Smooth muscle cell (in vitro differentiated cells): ENCODE measurements around the gene KIRREL3. TPM values are rescaled to one million over a fixed set of nuclear protein-coding genes. Genes with fewer than 3 reads are reported as not detected.

Source experiments
- DNase-seq: peaks from one replicate; lab custom pipeline; 2025; ENCODE audit not compliant: unreplicated experiment; lab: John Stamatoyannopoulos, UW
- H2AFZ ChIP-seq: fragments of 200-600 bp; sonication (generic); 2 replicates; pipeline ENCODE4 v1.6.0; 2016; ENCODE audit warnings: antibody characterized with exemption, low read depth, mild to moderate bottlenecking
- H3F3A ChIP-seq: fragments of 200-600 bp; sonication (generic); 2 replicates; pipeline ENCODE4 v1.6.0; 2017; ENCODE audit warnings: antibody characterized with exemption, low read depth
- H3K27ac ChIP-seq: fragments of 200-600 bp; sonication (generic); 2 replicates; pipeline ENCODE4 v1.5.1; 2016; ENCODE audit warnings: low read depth, mild to moderate bottlenecking
- H3K27me3 ChIP-seq: fragments of 200-600 bp; sonication (generic); 2 replicates; pipeline ENCODE4 v1.6.1; 2016; ENCODE audit warnings: low read depth, mild to moderate bottlenecking
- H3K36me3 ChIP-seq: fragments of 200-600 bp; sonication (generic); 2 replicates; pipeline ENCODE4 v1.5.1; 2016; ENCODE audit warnings: low read depth
- H3K4me1 ChIP-seq: fragments of 200-600 bp; sonication (generic); 2 replicates; pipeline ENCODE4 v1.5.1; 2016; ENCODE audit warnings: low read depth
- H3K4me2 ChIP-seq: fragments of 200-600 bp; sonication (generic); 2 replicates; pipeline ENCODE4 v1.6.0; 2016; ENCODE audit warnings: mild to moderate bottlenecking
- H3K4me3 ChIP-seq: fragments of 200-600 bp; sonication (generic); 2 replicates; pipeline ENCODE4 v1.5.1; 2016; ENCODE audit warnings: mild to moderate bottlenecking
- H3K79me2 ChIP-seq: fragments of 200-600 bp; sonication (generic); 2 replicates; pipeline ENCODE4 v1.6.0; 2016; ENCODE audit warnings: low read depth, mild to moderate bottlenecking
- H3K9ac ChIP-seq: fragments of 200-600 bp; sonication (generic); 2 replicates; pipeline ENCODE4 v1.6.0; 2016; ENCODE audit warnings: low read depth
- H3K9me3 ChIP-seq: fragments of 200-600 bp; sonication (generic); replicated peaks from 2 replicates; pipeline ENCODE4 v1.5.1; 2016; ENCODE audit warnings: low read depth
- H4K20me1 ChIP-seq: fragments of 200-600 bp; sonication (generic); 2 replicates; pipeline ENCODE4 v1.6.0; 2016; ENCODE audit warnings: low read depth
- CTCF ChIP-seq: fragments of 200-600 bp; sonication (generic); IDR thresholded peaks from 2 replicates; pipeline ENCODE4 v1.5.1; 2017; ENCODE audit warnings: borderline replicate concordance, mild to moderate bottlenecking, antibody characterized with exemption; ENCODE audit not compliant: insufficient read depth, poor library complexity, severe bottlenecking
- WGBS: methylation state at CpG from one replicate; pipeline ENCODE4 v1.1.7; 2016; ENCODE audit warnings: low lambda C conversion rate; 5-methylcytosine and 5-hydroxymethylcytosine counted together
- polyA plus RNA-seq: library from polyadenylated mRNA; unstranded; fragments of >200 nt; fragmentation: Nextera tagmentation; extraction: Ambion mirVana; gene quantifications from 2 replicates; pipeline ENCODE4 v1.2.1, GENCODE V29; 2016
- total RNA-seq: library from RNA; depleted of rRNA; stranded (reverse); fragments of >200 nt; gene quantifications from 2 replicates; pipeline ENCODE4 v1.2.3, GENCODE V29; 2014

KIRREL3 gene
- total and polyA plus RNA-seq, 2 experiments from 2014 or later: 1.2 TPM; not detected in 1

- Histone ChIP-seq H3K9me3 (no peaks in the 10 kb centered on the region), H3K27ac (no peak overlapping the region), H3K4me3 (no peak overlapping the region), H3K4me2 (no peak overlapping the region), H3K9ac (no peak overlapping the region), H3K27me3 (peaks cover 37% of the 10 kb centered on the region), H3K36me3 (no peaks in the 10 kb centered on the region), H4K20me1 (no peaks in the 10 kb centered on the region), H3F3A (no peaks in the 10 kb centered on the region), H3K4me1 (no peaks in the 10 kb centered on the region), H2AFZ (no peak overlapping the region), H3K79me2 (no peaks in the 10 kb centered on the region)
- no peak for TF ChIP-seq CTCF
- 68% methylated on average over 7 of the region's 7 CpGs for WGBS
- no peak for DNase-seq
Observed at GRCh38 chr11:126862664-126863243, 137.8 kb downstream of the KIRREL3 start.

GRCh38 chr11:126861796-126862459 lies 138.6 kb downstream of the KIRREL3 start:
- Histone ChIP-seq H3K4me3 (no peak overlapping the region), H3K4me1 (no peaks in the 10 kb centered on the region), H3K36me3 (no peaks in the 10 kb centered on the region), H4K20me1 (no peaks in the 10 kb centered on the region), H3K27me3 (peaks cover 37% of the 10 kb centered on the region), H3K4me2 (no peak overlapping the region), H2AFZ (no peak overlapping the region), H3K27ac (no peak overlapping the region), H3K9ac (no peak overlapping the region), H3K9me3 (no peaks in the 10 kb centered on the region), H3F3A (no peaks in the 10 kb centered on the region), H3K79me2 (no peaks in the 10 kb centered on the region)
- DNase-seq: no peak
- TF ChIP-seq CTCF: no peak
- WGBS: 90% methylated on average over 10 of the region's 10 CpGs

GRCh38 chr11:126857860-126858808 lies 142.4 kb downstream of the KIRREL3 start:
- Histone ChIP-seq H3K4me2 (no peak overlapping the region), H3K4me3 (no peak overlapping the region), H3F3A (no peaks in the 10 kb centered on the region), H3K27ac (no peak overlapping the region), H3K36me3 (no peaks in the 10 kb centered on the region), H3K4me1 (no peaks in the 10 kb centered on the region), H2AFZ (no peak overlapping the region), H3K9ac (no peak overlapping the region), H3K79me2 (no peaks in the 10 kb centered on the region), H4K20me1 (no peaks in the 10 kb centered on the region), H3K27me3 (peaks cover 32% of the 10 kb centered on the region), H3K9me3 (no peaks in the 10 kb centered on the region)
- TF ChIP-seq CTCF: no peak
- DNase-seq: no peak
- whole genome bisulfite sequencing: 89% methylated on average over 9 of the region's 9 CpGs
